ENCODE data around the gene GPR156.

- TF ChIP-seq CTCF (IDR thresholded peaks at IDR 0.05; ENCODE audit: poor library complexity, severe bottlenecking) (no peak), EZH2 (IDR thresholded peaks at IDR 0.05; ENCODE audit: borderline replicate concordance, insufficient read depth, low read length, poor library complexity, severe bottlenecking) (no peak), TAF1 (IDR thresholded peaks at IDR 0.05; ENCODE audit: low read depth) (no peak), POLR2AphosphoS5 (IDR thresholded peaks at IDR 0.05) (no peak), EP300 (conservative IDR thresholded peaks at IDR 0.05; ENCODE audit: poor library complexity, severe bottlenecking) (no peak), SMC3 (conservative IDR thresholded peaks at IDR 0.05; ENCODE audit: poor library complexity) (no peak)
- TF ChIP-seq, protein P1, sequence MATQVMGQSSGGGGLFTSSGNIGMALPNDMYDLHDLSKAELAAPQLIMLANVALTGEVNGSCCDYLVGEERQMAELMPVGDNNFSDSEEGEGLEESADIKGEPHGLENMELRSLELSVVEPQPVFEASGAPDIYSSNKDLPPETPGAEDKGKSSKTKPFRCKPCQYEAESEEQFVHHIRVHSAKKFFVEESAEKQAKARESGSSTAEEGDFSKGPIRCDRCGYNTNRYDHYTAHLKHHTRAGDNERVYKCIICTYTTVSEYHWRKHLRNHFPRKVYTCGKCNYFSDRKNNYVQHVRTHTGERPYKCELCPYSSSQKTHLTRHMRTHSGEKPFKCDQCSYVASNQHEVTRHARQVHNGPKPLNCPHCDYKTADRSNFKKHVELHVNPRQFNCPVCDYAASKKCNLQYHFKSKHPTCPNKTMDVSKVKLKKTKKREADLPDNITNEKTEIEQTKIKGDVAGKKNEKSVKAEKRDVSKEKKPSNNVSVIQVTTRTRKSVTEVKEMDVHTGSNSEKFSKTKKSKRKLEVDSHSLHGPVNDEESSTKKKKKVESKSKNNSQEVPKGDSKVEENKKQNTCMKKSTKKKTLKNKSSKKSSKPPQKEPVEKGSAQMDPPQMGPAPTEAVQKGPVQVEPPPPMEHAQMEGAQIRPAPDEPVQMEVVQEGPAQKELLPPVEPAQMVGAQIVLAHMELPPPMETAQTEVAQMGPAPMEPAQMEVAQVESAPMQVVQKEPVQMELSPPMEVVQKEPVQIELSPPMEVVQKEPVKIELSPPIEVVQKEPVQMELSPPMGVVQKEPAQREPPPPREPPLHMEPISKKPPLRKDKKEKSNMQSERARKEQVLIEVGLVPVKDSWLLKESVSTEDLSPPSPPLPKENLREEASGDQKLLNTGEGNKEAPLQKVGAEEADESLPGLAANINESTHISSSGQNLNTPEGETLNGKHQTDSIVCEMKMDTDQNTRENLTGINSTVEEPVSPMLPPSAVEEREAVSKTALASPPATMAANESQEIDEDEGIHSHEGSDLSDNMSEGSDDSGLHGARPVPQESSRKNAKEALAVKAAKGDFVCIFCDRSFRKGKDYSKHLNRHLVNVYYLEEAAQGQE (IDR thresholded peaks at IDR 0.05; ENCODE audit: borderline replicate concordance), result no peak
Measured at GRCh38 chr3:120177707-120178306, 107.2 kb downstream of the GPR156 start.
